GM19463 (cell line): Measurements from ENCODE around the gene COX14.
"Not testable (repeated sequence)": the region's sequence is repeated elsewhere in the genome, so short reads cannot be mapped to it uniquely, and the experiment has no call there.

ENCODE experiments used
- ATAC-seq: cut with Tn5 transposase; IDR thresholded peaks from one replicate; pipeline ENCODE4 v1.9.1; 2021; ENCODE audit warnings: mild to moderate bottlenecking, moderate library complexity; ENCODE audit not compliant: unreplicated experiment

The COX14 gene

DNA sequence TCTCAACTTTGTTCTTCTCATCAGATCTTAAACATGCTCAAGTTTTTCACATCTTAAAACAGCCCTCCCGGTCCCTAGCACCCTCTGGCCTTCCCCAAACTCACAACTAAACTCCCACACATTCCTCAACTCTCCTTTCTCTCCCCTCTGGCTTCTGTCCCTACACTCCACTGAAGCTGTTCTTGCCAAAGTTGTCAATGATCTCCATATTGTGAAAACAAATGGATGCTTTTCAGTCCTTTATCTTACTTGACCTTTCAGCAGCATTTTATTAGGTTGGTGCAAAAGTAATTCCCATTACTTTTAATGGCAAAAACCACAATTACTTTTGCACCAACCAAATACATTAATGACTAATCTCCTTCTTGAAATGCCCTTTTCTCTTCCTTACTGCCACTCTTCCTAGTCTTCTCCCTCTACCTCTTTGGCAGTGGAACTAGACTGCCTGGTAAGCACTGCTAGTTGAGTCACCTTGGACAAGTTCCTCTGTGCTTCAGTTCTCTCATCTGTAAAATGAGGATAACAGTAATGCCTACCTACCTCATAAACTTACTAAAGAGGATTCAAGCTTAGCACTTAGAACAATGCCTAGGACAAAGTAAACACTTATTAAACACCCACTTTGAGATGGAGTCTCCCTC is 39.1 kb downstream of the COX14 start:
- ATAC-seq, result no peak

DNA sequence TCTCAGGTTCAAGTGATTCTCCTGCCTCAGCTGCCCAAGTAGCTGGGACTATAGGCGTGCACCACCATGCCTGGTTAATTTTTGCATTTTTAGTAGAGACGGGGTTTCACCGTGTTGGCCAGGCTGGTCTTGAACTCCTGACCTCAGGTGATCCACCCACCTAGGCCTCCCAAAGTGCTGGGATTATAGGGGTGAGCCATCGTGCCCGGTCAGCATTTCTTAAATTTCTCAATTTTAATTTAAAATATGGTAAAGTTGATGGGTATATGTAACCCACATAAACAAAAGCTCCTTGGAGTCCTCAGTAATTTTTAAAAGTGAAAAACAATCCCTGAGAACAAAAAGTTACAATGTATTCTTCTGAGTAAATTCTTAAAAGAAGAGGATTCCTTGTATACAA is 42.9 kb downstream of the COX14 start:
- not testable (repeated sequence) for ATAC-seq

DNA sequence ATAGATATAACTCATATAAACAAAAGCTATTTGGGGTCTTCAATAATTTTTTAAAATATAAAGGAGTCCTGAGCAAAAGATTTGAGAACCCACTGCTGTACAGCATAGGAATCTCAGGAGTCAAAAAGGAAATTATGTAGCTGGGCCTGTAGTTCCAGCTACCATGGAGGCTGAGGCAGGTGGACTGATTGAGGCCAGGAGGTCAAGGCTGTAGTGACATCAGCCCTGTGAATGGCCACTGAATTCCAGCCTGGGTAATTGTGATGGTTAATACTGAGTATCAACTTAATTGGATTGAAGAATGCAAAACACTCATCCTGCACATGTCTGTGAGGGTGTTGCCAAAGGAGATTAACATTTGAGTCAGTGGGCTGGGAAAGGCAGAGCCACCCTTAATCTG is 44.6 kb downstream of the COX14 start:
- ATAC-seq, result no peak

DNA sequence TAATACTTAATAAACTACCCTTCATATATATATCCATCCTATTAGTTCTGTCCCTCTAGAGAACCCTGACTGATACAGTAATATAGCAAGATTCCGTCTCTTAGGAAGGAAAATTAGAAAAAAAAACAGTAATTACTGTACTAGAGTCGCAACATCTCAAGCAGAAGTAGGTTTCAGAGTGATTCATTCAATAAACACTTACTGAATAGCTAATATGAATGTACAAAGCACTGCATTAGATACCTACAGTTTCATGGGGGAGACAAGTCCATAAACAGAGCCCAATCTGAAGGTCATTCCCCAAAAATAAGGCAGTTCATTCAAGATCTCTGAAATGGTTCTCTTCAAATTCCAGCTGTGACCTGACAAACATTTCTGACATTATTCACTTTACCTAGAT is 45.2 kb downstream of the COX14 start:
- ATAC-seq, result no peak

DNA sequence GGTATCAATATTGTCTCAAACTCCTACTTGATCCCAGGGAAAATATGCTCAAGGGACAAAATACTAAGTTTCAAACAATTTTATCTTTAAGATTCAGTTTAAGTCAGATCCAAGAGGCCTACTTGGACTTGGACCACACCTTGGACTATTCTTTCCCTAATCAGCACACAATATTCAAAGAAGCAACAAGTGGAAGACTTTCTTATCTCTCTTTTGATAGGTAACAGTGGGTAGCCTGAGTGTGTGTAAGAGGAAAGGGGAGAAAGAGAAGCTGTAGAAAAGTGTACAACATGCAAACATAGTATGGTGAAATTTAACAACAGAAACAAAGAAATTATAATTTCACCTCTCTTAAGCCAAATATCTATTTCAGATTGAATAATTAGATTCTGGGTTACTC is 48.6 kb downstream of the COX14 start:
- ATAC-seq, result no peak

DNA sequence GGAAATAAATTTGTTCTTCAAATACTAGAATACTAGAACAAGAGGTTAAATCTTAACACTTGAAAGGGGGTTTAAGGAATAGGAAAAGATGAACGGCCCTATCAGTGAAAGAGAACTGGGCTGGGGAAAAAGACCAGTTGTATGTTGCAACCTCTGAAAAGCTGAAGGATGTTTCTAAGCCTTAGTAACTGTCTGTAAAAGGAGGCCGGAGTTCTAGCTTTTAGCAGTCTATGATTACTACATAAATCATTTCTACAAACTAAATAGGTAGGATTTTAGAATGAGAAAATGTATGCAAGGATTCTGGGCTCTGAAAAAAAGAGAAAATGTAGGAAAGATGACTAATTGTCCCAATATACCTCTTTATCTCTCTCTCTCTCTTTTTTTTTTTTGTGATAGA is 50.2 kb downstream of the COX14 start:
- ATAC-seq, result no peak

DNA sequence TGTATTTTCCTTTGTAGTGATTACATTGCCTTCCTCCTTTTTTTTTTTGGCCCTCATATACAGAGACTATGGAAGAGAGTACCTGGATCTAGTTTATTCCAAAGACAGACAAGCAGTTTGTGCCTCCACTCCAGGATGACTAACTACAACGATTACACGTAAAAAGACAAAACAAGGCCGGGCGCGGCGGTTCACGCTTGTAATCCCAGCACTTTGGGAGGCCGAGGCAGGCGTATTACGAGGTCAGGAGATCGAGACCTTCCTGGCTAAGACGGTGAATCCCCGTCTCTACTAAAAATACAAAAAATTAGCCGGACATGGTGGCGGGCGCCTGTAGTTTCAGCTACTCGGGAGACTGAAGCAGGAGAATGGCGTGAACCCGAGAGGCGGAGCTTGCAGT is 52.9 kb downstream of the COX14 start:
- ATAC-seq, result no peak

DNA sequence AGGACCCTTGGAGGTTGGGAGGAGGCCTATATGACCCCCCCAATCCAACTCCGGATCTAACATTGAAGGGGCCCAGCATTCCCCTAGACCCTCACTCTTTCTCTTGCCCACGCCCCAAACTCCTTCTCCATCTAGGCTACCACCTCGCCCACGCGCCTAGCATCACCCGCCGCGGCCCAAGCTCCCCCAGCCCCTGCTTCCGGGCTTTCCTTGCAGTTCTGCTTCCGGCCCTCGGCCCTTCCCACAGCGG is 54.7 kb downstream of the COX14 start:
- ATAC-seq, result peak; percentile 30

DNA sequence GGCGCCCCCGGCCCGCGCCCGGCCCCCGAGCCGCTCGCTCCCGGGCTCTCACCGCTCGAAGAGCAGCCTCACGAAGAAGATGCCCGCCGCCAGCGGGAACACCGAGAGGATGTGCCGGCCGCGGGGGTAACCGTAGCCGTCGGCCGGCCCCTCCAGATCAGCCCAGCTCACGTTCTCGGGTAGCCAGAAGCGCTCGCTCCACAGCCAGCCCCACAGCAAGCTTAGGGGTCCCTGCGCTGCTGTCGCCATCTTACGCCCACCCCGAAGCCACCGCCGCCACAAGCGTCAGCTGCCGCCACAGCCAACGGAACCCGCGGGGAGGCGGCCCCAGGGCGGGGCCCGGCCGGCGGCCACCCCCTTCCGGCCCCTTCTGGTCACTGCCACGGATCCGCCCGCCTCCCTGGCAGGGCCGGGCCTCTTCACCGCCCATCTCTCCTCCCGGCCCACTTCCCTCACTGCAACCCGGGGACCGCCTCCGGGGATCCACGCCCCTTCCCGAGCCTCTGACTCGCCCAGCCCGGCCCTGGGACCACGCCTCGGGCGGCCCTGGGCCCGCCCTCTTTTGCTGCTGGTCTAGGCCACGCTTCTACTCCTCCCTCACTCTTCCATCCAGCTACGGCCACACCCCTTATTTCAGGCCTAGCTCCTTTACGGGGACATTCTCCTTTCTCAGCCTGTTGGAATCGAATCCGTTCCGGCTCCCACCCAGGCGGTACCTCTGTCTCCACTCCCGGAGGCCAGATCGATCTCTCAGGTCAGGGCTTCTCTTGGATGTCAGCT is 55.2 kb downstream of the COX14 start, which contains the start of gene CERS5:
Gene CERS5 (minus strand): TSS at position 321 of the 780 bp plus-strand sequence. CDS start 72 bp downstream, at position 249.
- ATAC-seq, result peak; percentile 97
